A549 treated with DMSO at 1 μM for 4 hours (cell line): ENCODE data around the gene BCL2. TPM values are rescaled to one million over a fixed set of nuclear protein-coding genes. Genes with fewer than 3 reads are reported as not detected.

Source experiments
- total RNA-seq: library from RNA; stranded (reverse); fragments of 200-300 nt; extraction: Qiagen RNA extraction; gene quantifications from 5 replicates; pipeline ENCODE4 v1.2.3, GENCODE V29; 2022; ENCODE audit warnings: low read depth

BCL2 gene
- total RNA-seq: 0.48 to 0.84 TPM (median 0.71 TPM) in 5 replicates

GRCh38 chr18:63319383-63320122 lies at the start of gene BCL2:
Gene BCL2 (minus strand): TSS chr18:63319769.

GRCh38 chr18:63367053-63367953 lies 47.7 kb upstream of the BCL2 start, which contains the start of gene KDSR:
Gene KDSR (minus strand): TSS chr18:63367206. CDS start chr18:63367118, 88 bp downstream.

Other genes with a start within 250 kb of the BCL2 start
- gene KDSR, start 47.4 kb upstream of the BCL2 start, total RNA-seq: 42.6 to 50.1 TPM (median 45.1 TPM) in 5 replicates
- 19.4 to 24.0 TPM (median 22.1 TPM) in 5 replicates for gene VPS4B, start 102.7 kb upstream of the BCL2 start, total RNA-seq
- gene SERPINB5, start 157.2 kb upstream of the BCL2 start, total RNA-seq: 0.08 to 0.20 TPM (median 0.11 TPM) in 5 replicates
- gene SERPINB12, start 222.6 kb upstream of the BCL2 start, total RNA-seq: not detected in 5 replicates